Spleen (tissue), 11 donors: ENCODE data around the gene ANXA4. TPM values are rescaled to one million over a fixed set of nuclear protein-coding genes. Genes with fewer than 3 reads are reported as not detected.

Source experiments
- DNase-seq: peaks from one replicate; pipeline ENCODE4 v3.0.0-alpha.2; 2020
- H3K27ac ChIP-seq, 8 donors: fragments of 200-600 bp; sonication (generic) in 7 of 8; 1 replicate in 4 of 8; 2 replicates in 4 of 8; pipeline versions ENCODE4 v1.5.0 to v1.8.0; 2016 to 2021; ENCODE audit warnings: inconsistent platforms in 4 of 8, mild to moderate bottlenecking in 4 of 8, moderate library complexity in 1 of 8
- H3K27me3 ChIP-seq, 7 donors: fragments of 200-600 bp; sonication (generic) in 6 of 7; replicated peaks in 1 of 7; 1 replicate in 4 of 7; 2 replicates in 3 of 7; pipeline versions ENCODE4 v1.5.0 to v1.8.0; 2016 to 2021; ENCODE audit warnings: inconsistent platforms in 3 of 7, mild to moderate bottlenecking in 1 of 7
- H3K36me3 ChIP-seq, 6 donors: fragments of 200-600 bp; sonication (generic) in 5 of 6; 1 replicate in 4 of 6; 2 replicates in 2 of 6; pipeline versions ENCODE4 v1.5.0 to v1.8.0; 2016 to 2021; ENCODE audit warnings: inconsistent platforms in 2 of 6
- H3K4me1 ChIP-seq, 6 donors: fragments of 200-600 bp; sonication (generic) in 5 of 6; 1 replicate in 3 of 6; 2 replicates in 3 of 6; pipeline versions ENCODE4 v1.5.0 to v1.8.0; 2016 to 2021; ENCODE audit warnings: inconsistent platforms in 3 of 6
- H3K4me3 ChIP-seq, 8 donors: fragments of 200-600 bp; sonication (generic) in 7 of 8; 1 replicate in 4 of 8; 2 replicates in 4 of 8; pipeline versions ENCODE4 v1.5.0 to v1.8.0; 2016 to 2021; ENCODE audit warnings: inconsistent platforms in 4 of 8, mild to moderate bottlenecking in 4 of 8, moderate library complexity in 2 of 8
- H3K9me3 ChIP-seq, 8 donors: fragments of 200-600 bp; sonication (generic) in 7 of 8; 1 replicate in 4 of 8; 2 replicates in 4 of 8; pipeline versions ENCODE4 v1.5.0 to v1.8.0; 2016 to 2021; ENCODE audit warnings: inconsistent platforms in 4 of 8
- POLR2A ChIP-seq, 3 donors: fragments of 450-650 bp; IDR thresholded peaks; one replicate each; pipeline ENCODE4 v1.5.1; 2017; ENCODE audit warnings: antibody characterized with exemption in 3 of 3, mild to moderate bottlenecking in 1 of 3
- POLR2AphosphoS5 ChIP-seq, 3 donors: sonication (generic); formaldehyde crosslinking; IDR thresholded peaks; one replicate each; pipeline ENCODE4 v1.5.1; 2017; ENCODE audit warnings: antibody characterized with exemption in 3 of 3
- WGBS, 5 donors: extraction: QIAGEN DNeasy Blood & Tissue Kit in 3 of 5; methylation state at CpG; one replicate each; pipeline versions ENCODE4 v1.1.5 to v1.1.7; 2013 to 2018; 5-methylcytosine and 5-hydroxymethylcytosine counted together
- intact Hi-C: fragments of 100-400 bp; cut with DNase I; formaldehyde crosslinking; loops from one replicate; pipeline ENCODE4 v1.15.0; 2023; ENCODE audit warnings: low total_unique reads
- polyA plus RNA-seq, 3 donors: library from polyadenylated mRNA; stranded (reverse); fragments of 200-250 nt; gene quantifications; one replicate each; pipeline ENCODE4 v1.2.1, GENCODE V29; 2013
- total RNA-seq, 7 donors: library from RNA; depleted of rRNA in 3 of 7; stranded (reverse); fragments of >200 nt in 3 of 7; fragmentation: NEBNext Ultra II Directional in 4 of 7; extraction: Animal tissue kit (Norgen Biotek cat#: 25700) in 4 of 7; gene quantifications; one replicate each; pipeline versions ENCODE4 v1.1.0 to v1.2.1, GENCODE V29; 2016 to 2021
- TF ChIP-seq, protein P1 (sequence below), 11 experiments: fragments of 200-600 bp in 7 of 11; fragments of 450-650 bp in 4 of 11; sonication (generic) in 4 of 11; IDR thresholded peaks in 8 of 11; conservative IDR thresholded peaks in 3 of 11; 1 replicate in 7 of 11; 2 replicates in 4 of 11; pipeline versions ENCODE4 v1.4.0 to v1.8.0; 2016 to 2021; ENCODE audit warnings: antibody characterized with exemption in 11 of 11, inconsistent platforms in 4 of 11, mild to moderate bottlenecking in 1 of 11
- donor health status: healthy with polysubstance abuse.
- donor health status: DM: no; HTN: no; CAD: no; lungs with moderate emphysema.
- donor health status: DM: no; HTN: no; CAD: no.
- donor health status: Bipolar disorder and iron deficiency.
- donor health status: healthy.
- donor health status: DM: no; HTN: no; CAD: no.
- donor health status: DM: yes; HTN: yes; CAD: no.

Gene ANXA4
- total and polyA plus RNA-seq, 10 donors: 15.0 to 56.1 (median 29.2) TPM

DNA sequence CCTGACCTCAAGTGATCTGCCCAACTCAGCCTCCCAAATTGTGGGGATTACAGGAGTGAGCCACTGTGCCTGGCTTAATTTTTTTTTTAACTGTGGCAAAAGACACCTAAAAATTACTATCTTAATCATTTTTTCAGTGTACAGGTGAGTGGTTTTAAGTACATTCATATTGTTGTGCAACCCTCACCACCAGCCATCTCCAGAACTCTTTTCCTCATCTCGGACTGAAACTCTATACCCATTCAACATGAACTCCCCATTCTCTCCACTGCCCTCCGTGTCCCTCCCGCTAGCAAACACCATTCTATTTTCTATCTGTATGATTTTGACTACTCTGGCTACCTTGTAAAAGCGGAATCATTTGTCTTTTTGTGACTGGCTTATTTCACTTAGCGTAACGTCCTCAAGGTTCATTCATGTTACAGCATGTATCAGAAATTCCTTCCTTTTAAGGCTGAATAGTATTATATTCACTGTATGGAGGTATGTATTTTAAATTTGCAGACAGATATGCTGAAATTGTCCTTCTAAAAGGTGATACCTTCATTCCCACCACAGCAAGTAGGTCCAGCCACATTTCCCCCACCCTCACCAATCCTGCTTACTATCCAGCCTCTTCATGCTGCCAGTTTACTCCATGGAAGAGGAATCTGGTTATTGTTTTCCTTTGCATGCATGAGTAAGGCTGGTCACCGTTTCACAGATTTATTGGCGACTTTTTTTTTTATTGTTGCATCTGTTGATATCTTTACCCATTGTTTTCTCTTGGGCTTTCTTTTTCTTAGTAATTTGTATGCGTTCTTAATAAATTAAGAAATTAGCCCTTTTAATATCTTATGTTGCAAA is 40.6 kb upstream of the ANXA4 start:
- intact Hi-C loops: no loop called here
- Histone ChIP-seq H3K9me3 (no peaks in the 10 kb centered on the region), H3K4me1 (peaks cover 0 to 25% (median 7%) of the 10 kb centered on the region in 6 donors), H3K4me3 (no peak overlapping the region), H3K27ac (no peak overlapping the region), H3K36me3 (no peaks in the 10 kb centered on the region), H3K27me3 (no peaks in the 10 kb centered on the region)
- no peak for TF ChIP-seq POLR2A (IDR thresholded peaks at IDR 0.05)
- no peak for TF ChIP-seq POLR2AphosphoS5 (IDR thresholded peaks at IDR 0.05)
- TF ChIP-seq, protein P1, sequence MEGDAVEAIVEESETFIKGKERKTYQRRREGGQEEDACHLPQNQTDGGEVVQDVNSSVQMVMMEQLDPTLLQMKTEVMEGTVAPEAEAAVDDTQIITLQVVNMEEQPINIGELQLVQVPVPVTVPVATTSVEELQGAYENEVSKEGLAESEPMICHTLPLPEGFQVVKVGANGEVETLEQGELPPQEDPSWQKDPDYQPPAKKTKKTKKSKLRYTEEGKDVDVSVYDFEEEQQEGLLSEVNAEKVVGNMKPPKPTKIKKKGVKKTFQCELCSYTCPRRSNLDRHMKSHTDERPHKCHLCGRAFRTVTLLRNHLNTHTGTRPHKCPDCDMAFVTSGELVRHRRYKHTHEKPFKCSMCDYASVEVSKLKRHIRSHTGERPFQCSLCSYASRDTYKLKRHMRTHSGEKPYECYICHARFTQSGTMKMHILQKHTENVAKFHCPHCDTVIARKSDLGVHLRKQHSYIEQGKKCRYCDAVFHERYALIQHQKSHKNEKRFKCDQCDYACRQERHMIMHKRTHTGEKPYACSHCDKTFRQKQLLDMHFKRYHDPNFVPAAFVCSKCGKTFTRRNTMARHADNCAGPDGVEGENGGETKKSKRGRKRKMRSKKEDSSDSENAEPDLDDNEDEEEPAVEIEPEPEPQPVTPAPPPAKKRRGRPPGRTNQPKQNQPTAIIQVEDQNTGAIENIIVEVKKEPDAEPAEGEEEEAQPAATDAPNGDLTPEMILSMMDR (IDR thresholded peaks at IDR 0.05 in 8 of 11, conservative IDR thresholded peaks at IDR 0.05 in 3 of 11): no peak
- 85 to 93% (median 89%) methylated on average over 9 of the region's 9 CpGs for WGBS, 5 donors
- DNase-seq: no peak

DNA sequence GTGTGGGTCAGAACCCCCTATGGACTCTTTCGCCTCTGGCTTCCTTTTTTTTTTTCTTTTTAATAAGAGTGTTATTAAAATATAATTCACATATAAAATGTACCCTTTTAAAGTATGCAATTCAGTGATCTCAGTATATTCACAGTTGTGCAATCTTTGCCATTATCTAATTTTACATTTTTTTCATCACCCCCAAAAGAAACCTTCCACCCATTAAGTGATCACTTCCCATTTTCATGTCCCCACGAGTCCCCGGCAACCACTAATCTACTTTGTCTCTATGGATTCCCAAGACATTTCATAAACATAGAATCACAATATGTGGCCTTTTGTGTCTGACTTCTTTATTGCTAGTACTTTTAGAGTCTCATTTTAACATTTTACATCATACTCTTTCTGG is 38.7 kb upstream of the ANXA4 start:
- peak overlapping the region in 2 of 8 donors; percentile 64 to 73 for H3K27ac ChIP-seq
- no peaks in the 10 kb centered on the region for H3K9me3 ChIP-seq
- intact Hi-C loops: no loop called here
- H3K27me3 ChIP-seq: no peaks in the 10 kb centered on the region
- H3K4me3 ChIP-seq: no peak overlapping the region
- peaks cover 0 to 29% (median 7%) of the 10 kb centered on the region in 6 donors for H3K4me1 ChIP-seq
- no peak for DNase-seq
- H3K36me3 ChIP-seq: no peaks in the 10 kb centered on the region
- WGBS, 5 donors: 41 to 56% (median 45%) methylated on average over 3 of the region's 3 CpGs
- no peak for TF ChIP-seq POLR2A (IDR thresholded peaks at IDR 0.05)
- no peak for TF ChIP-seq POLR2AphosphoS5 (IDR thresholded peaks at IDR 0.05)
- TF ChIP-seq, protein P1 (IDR thresholded peaks at IDR 0.05 in 8 of 11, conservative IDR thresholded peaks at IDR 0.05 in 3 of 11): no peak

DNA sequence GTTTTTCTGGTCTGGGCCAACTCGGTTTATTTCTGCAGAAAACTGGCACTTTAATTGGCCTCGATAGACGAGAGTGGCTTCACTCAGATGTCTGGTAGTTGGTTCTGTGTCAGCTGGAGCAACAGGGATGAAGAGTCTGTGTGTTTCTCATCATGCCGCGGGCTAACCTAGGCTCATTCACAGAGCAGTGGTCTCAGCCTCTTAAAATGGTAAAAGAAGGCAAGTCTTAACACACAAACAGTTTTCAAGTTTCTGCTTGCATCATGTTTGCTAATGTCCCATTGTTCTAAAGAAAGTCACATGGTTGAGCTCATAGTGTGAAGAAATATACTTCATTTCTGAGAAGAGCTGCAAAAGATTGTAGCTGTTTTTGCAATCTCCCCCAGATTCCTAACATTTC is 37.5 kb upstream of the ANXA4 start:
- Histone ChIP-seq H3K4me3 (no peak overlapping the region), H3K4me1 (peaks cover 0 to 29% (median 7%) of the 10 kb centered on the region in 6 donors), H3K27me3 (no peaks in the 10 kb centered on the region), H3K36me3 (no peaks in the 10 kb centered on the region), H3K27ac (peak overlapping the region in 4 of 8 donors; percentile 64 to 74 (median 72)), H3K9me3 (no peaks in the 10 kb centered on the region)
- intact Hi-C loops: no loop called here
- 56 to 81% (median 71%) methylated on average over 5 of the region's 5 CpGs for WGBS, 5 donors
- no peak for DNase-seq
- TF ChIP-seq, protein P1 (IDR thresholded peaks at IDR 0.05 in 8 of 11, conservative IDR thresholded peaks at IDR 0.05 in 3 of 11): no peak
- no peak for TF ChIP-seq POLR2A (IDR thresholded peaks at IDR 0.05)
- no peak for TF ChIP-seq POLR2AphosphoS5 (IDR thresholded peaks at IDR 0.05)

DNA sequence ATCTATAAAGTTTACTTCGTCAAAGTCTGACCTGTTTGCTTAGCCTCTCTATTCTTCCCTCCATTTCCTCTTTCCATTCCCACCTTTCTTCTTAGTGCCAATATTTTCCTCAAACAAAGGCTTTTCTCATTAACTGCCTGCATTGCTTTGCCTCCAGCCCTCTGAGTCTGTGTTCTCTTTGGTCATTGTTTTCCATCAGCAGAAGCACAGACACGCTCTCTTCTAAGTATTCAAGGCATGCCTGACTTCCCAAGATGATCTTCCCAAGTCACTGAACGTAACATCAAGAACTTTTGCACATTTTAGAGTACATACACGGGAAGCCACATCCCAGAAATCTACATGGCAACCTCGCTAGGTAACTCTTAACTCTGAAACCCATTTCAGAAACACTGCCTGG is 32.6 kb upstream of the ANXA4 start:
- peaks cover 0 to 17% (median under 1%) of the 10 kb centered on the region in 6 donors for H3K4me1 ChIP-seq
- intact Hi-C loops: no loop called here
- no peak overlapping the region for H3K27ac ChIP-seq
- no peak overlapping the region for H3K4me3 ChIP-seq
- no peak for DNase-seq
- WGBS, 5 donors: 73 to 90% (median 83%) methylated on average over 5 of the region's 5 CpGs
- no peaks in the 10 kb centered on the region for H3K36me3 ChIP-seq
- peaks cover 0 to 7% (median 0%) of the 10 kb centered on the region in 7 donors for H3K27me3 ChIP-seq
- H3K9me3 ChIP-seq: peaks cover 0 to 4% (median 0%) of the 10 kb centered on the region in 8 donors
- TF ChIP-seq POLR2A (IDR thresholded peaks at IDR 0.05) (no peak), POLR2AphosphoS5 (IDR thresholded peaks at IDR 0.05) (no peak)
- TF ChIP-seq, protein P1 (IDR thresholded peaks at IDR 0.05 in 8 of 11, conservative IDR thresholded peaks at IDR 0.05 in 3 of 11): no peak
